Bronchial epithelial cell (primary cell): ENCODE results near the gene CD28. TPM values are rescaled to one million over a fixed set of nuclear protein-coding genes. Genes with fewer than 3 reads are reported as not detected.
A peak's percentile ranks its signal among the peaks of the same experiment; 100 is the strongest.

Experiments used
- DNase-seq: peaks from one replicate; pipeline ENCODE4 v3.0.0-alpha.2; 2010; ENCODE audit warnings: low read depth
- FAIRE-seq: peaks from 2 replicates; lab custom pipeline; 2011; peaks lifted over from hg19 to GRCh38; lab: Jason Lieb, UNC
- H3K27me3 ChIP-seq: 2 replicates; pipeline ENCODE4 v1.5.1; 2011; ENCODE audit warnings: low read length; ENCODE audit not compliant: control insufficient read depth, insufficient read depth
- H3K36me3 ChIP-seq: 2 replicates; pipeline ENCODE4 v1.5.1; 2011; ENCODE audit warnings: low read length; ENCODE audit not compliant: control insufficient read depth, insufficient read depth
- H3K4me3 ChIP-seq: 2 replicates; pipeline ENCODE4 v1.5.1; 2011; ENCODE audit warnings: mild to moderate bottlenecking, low read depth, low read length, control low read depth
- total RNA-seq: library from RNA; depleted of rRNA; stranded (reverse); fragments of >200 nt; gene quantifications from 2 replicates; pipeline ENCODE4 v1.2.1, GENCODE V29; 2014
- TF ChIP-seq, protein P1 (sequence below): IDR thresholded peaks from 2 replicates; pipeline ENCODE4 v1.5.1; 2011; ENCODE audit warnings: mild to moderate bottlenecking, moderate library complexity, low read length, control low read depth, inconsistent platforms; ENCODE audit not compliant: insufficient read depth, severe bottlenecking

CD28 gene
- total RNA-seq, 1 donor from 2014 or later: not detected

DNA sequence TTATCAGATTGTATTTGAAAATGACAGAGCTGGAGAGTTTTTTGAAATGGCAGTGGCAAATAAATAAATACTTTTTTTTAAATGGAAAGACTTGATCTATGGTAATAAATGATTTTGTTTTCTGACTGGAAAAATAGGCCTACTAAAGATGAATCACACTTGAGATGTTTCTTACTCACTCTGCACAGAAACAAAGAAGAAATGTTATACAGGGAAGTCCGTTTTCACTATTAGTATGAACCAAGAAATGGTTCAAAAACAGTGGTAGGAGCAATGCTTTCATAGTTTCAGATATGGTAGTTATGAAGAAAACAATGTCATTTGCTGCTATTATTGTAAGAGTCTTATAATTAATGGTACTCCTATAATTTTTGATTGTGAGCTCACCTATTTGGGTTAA lies 30.9 kb downstream of the CD28 start:
- no peak for FAIRE-seq
- no peaks in the 10 kb centered on the region for H3K36me3 ChIP-seq
- no peak overlapping the region for H3K4me3 ChIP-seq
- no peaks in the 10 kb centered on the region for H3K27me3 ChIP-seq
- DNase-seq: peak; percentile 49
- TF ChIP-seq, protein P1, sequence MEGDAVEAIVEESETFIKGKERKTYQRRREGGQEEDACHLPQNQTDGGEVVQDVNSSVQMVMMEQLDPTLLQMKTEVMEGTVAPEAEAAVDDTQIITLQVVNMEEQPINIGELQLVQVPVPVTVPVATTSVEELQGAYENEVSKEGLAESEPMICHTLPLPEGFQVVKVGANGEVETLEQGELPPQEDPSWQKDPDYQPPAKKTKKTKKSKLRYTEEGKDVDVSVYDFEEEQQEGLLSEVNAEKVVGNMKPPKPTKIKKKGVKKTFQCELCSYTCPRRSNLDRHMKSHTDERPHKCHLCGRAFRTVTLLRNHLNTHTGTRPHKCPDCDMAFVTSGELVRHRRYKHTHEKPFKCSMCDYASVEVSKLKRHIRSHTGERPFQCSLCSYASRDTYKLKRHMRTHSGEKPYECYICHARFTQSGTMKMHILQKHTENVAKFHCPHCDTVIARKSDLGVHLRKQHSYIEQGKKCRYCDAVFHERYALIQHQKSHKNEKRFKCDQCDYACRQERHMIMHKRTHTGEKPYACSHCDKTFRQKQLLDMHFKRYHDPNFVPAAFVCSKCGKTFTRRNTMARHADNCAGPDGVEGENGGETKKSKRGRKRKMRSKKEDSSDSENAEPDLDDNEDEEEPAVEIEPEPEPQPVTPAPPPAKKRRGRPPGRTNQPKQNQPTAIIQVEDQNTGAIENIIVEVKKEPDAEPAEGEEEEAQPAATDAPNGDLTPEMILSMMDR: no peak

DNA sequence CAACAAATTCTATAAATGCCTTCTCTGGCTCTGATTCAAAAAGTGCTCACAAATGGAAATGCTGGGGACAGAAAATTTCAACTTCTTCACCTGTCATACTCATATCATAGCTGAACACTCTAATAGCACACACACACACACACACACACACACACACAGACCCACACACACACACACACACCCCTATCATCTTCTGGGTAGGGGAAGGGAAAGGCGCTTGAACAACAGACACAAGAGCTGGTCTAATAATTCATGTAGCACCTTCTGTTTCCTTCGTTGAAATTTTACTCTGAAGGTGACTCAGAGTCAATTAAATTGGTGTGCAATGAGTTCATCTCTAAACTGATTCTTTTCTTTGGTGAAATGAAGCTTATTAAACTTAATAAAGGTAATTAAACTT lies 32.9 kb downstream of the CD28 start:
- TF ChIP-seq, protein P1: no peak
- Histone ChIP-seq H3K27me3 (no peaks in the 10 kb centered on the region), H3K36me3 (no peaks in the 10 kb centered on the region), H3K4me3 (no peak overlapping the region)
- FAIRE-seq (no peak), DNase-seq (no peak)

DNA sequence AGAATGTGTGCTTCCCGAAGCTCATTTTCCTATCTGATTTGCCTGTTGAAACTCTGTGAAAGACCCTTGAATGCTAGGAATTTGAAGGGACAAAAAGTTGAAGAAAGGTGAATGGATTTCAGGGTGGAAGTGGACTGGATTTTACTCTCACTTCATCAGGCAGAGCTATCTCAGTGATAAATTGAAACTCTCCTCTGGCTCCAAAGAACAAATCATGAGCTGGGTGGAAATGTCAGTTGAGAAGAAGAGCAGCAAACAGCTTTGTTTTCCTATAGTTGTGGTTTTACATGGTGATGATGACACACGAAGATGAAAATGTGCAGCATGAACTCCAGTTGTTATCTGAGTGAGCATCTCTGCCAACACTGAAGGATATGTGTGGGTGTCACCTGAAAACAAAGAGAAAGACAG lies 34.4 kb downstream of the CD28 start:
- TF ChIP-seq, protein P1: no peak
- H3K4me3 ChIP-seq: no peak overlapping the region
- DNase-seq (no peak), FAIRE-seq (no peak)
- no peaks in the 10 kb centered on the region for H3K36me3 ChIP-seq
- no peaks in the 10 kb centered on the region for H3K27me3 ChIP-seq

DNA sequence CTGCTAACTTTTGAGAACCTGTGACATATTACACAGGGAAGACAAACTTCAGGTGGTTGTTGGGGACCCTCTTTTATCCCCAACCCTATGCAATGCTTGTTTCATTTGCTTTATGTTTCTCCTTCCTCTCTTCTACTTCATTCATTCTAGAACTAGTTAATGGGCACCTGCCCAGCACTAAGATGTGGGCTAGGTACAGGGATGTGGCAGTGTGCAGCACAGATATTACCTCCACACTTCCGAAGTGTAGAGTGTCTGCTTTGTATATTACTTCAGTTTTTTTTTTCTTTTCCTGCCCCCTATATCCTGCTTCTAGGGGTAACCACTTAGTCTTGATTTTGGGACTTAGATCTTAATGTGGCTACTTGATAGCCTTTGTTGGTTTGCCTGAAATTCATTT lies 35.1 kb downstream of the CD28 start:
- FAIRE-seq: no peak
- no peak for DNase-seq
- TF ChIP-seq, protein P1: no peak
- H3K4me3 ChIP-seq: no peak overlapping the region
- no peaks in the 10 kb centered on the region for H3K27me3 ChIP-seq
- no peaks in the 10 kb centered on the region for H3K36me3 ChIP-seq

DNA sequence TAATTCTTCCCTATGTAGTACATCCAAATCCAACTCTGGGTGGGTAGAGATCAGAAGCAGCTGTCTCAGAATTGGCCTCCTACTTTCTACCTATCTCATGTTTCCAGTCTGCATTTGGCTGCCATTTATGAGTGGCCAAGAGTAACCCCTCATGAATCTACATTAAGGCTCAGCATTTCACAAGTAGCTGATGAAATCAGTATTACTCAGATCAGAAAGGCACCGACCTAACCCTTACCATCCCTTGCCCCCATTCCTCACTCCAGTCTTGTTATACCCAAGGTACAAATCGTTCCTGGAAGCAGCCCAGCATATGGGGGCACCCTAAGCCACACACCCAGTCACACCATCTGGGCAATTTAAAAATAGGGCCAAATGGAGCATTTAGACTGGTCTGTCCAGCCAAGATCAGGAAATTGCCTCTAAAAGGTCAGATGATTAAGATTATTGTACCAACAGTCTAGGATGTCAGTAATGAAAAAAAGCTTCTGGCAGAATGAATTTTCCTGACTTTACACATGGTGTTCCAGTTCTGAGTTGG lies 37.1 kb downstream of the CD28 start:
- Histone ChIP-seq H3K27me3 (no peaks in the 10 kb centered on the region), H3K4me3 (no peak overlapping the region), H3K36me3 (no peaks in the 10 kb centered on the region)
- TF ChIP-seq, protein P1: no peak
- FAIRE-seq: no peak
- peak; percentile 51 for DNase-seq

DNA sequence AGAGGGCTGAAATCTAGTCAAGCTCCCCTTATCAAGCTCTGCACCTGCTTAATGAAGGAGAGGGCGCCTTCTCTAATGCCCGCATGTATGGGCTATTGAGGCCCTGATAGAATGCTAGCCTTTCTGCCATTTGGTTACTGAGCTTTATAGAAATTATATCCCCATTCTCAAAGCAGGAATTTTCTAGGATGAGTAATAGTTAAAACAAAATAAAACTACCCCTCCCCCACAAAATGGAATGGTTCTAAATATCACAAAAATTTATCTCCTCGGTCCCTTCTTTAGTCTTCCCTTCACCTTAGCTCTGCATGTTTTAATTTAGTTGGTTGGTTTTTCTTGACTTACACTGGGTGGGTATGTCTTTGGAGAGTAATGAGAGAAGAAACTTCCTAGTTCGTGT lies 37.7 kb downstream of the CD28 start:
- TF ChIP-seq, protein P1: no peak
- Histone ChIP-seq H3K4me3 (no peak overlapping the region), H3K36me3 (no peaks in the 10 kb centered on the region), H3K27me3 (no peaks in the 10 kb centered on the region)
- FAIRE-seq (no peak), DNase-seq (no peak)
